IMR-90 (cell line): Measurements from ENCODE around the gene COL27A1. TPM values are rescaled to one million over a fixed set of nuclear protein-coding genes. Genes with fewer than 3 reads are reported as not detected.

Source experiments
- ATAC-seq: fragments of 200-7000 bp; cut with Tn5 transposase; 2 replicates; pipeline ENCODE4 v1.9.1; 2020; ENCODE audit warnings: low read depth, mild to moderate bottlenecking, moderate library complexity
- BruUV-seq: library from RNA; stranded (reverse); fragments of 400-500 nt; replicated peaks from 2 replicates; lab custom pipeline; 2021; lab: Mats Ljungman, UMichigan
- CTCF ChIA-PET: fragments of 300-600 bp; formaldehyde crosslinking; extraction: SDS; loops from one replicate; lab custom pipeline; 2021; ENCODE audit warnings: antibody characterized with exemption; lab: Yijun Ruan, JAX
- POLR2A ChIA-PET: fragments of 300-600 bp; sonication (Branson Sonifier 250); formaldehyde crosslinking; loops from one replicate; lab custom pipeline; 2022; ENCODE audit warnings: antibody characterized with exemption; ENCODE audit not compliant: unreplicated experiment; lab: Charles Lee
- DNase-seq: peaks from one replicate; pipeline ENCODE4 v3.0.0; 2013
- H2AFZ ChIP-seq: replicated peaks from 2 replicates; pipeline ENCODE3; 2013; ENCODE audit warnings: low read length, mild to moderate bottlenecking; ENCODE audit not compliant: poor library complexity
- H2AK5ac ChIP-seq: 2 replicates; pipeline ENCODE4 v1.6.1; 2013; ENCODE audit warnings: low read depth, low read length, inconsistent platforms
- H2AK9ac ChIP-seq: replicated peaks from 2 replicates; pipeline ENCODE3; 2013; ENCODE audit warnings: mild to moderate bottlenecking, low read depth, low read length, moderate library complexity; ENCODE audit not compliant: poor library complexity
- H2BK120ac ChIP-seq: 2 replicates; pipeline ENCODE4 v1.6.1; 2013; ENCODE audit warnings: low read depth, low read length, inconsistent platforms
- H2BK15ac ChIP-seq: 3 replicates; pipeline ENCODE4 v1.6.1; 2013; ENCODE audit warnings: low read depth, low read length, inconsistent platforms
- H2BK20ac ChIP-seq: 2 replicates; pipeline ENCODE4 v1.6.1; 2013; ENCODE audit warnings: low read depth, mild to moderate bottlenecking, inconsistent platforms, low read length, moderate library complexity
- H2BK5ac ChIP-seq: 2 replicates; pipeline ENCODE4 v1.6.1; 2013; ENCODE audit warnings: mild to moderate bottlenecking, low read depth, low read length, inconsistent platforms; ENCODE audit not compliant: poor library complexity, severe bottlenecking
- H3K14ac ChIP-seq: replicated peaks from 2 replicates; pipeline ENCODE4 v1.6.1; 2013; ENCODE audit warnings: low read depth, low read length, inconsistent platforms
- H3K18ac ChIP-seq: 2 replicates; pipeline ENCODE4 v1.6.1; 2013; ENCODE audit warnings: low read depth, low read length, control low read depth
- H3K23ac ChIP-seq: 2 replicates; pipeline ENCODE4 v1.6.1; 2013; ENCODE audit warnings: low read depth, low read length, inconsistent platforms
- H3K27ac ChIP-seq: 2 replicates; pipeline ENCODE4 v1.5.1; 2013; ENCODE audit warnings: mild to moderate bottlenecking, control low read depth, low read length; ENCODE audit not compliant: insufficient read depth
- H3K27me3 ChIP-seq: 2 replicates; pipeline ENCODE4 v1.6.1; 2013; ENCODE audit warnings: low read length; ENCODE audit not compliant: control insufficient read depth, insufficient read depth
- H3K36me3 ChIP-seq: 2 replicates; pipeline ENCODE4 v1.6.1; 2013; ENCODE audit warnings: low read length, mixed read lengths; ENCODE audit not compliant: control insufficient read depth, insufficient read depth
- H3K4ac ChIP-seq: 2 replicates; pipeline ENCODE4 v1.6.1; 2013; ENCODE audit warnings: low read depth, low read length, inconsistent platforms
- H3K4me1 ChIP-seq: 2 replicates; pipeline ENCODE4 v1.6.1; 2013; ENCODE audit warnings: low read length, mixed read lengths; ENCODE audit not compliant: control insufficient read depth, insufficient read depth
- H3K4me2 ChIP-seq: 2 replicates; pipeline ENCODE4 v1.6.1; 2013; ENCODE audit warnings: low read depth, mild to moderate bottlenecking, control low read depth, low read length, moderate library complexity
- H3K4me3 ChIP-seq: 2 replicates; pipeline ENCODE4 v1.5.1; 2013; ENCODE audit warnings: low read depth, mild to moderate bottlenecking, control low read depth, low read length, moderate library complexity; ENCODE audit not compliant: insufficient read depth
- H3K56ac ChIP-seq: 2 replicates; pipeline ENCODE4 v1.6.1; 2013; ENCODE audit warnings: low read length, inconsistent platforms; ENCODE audit not compliant: insufficient read depth; ENCODE audit errors: extremely low read depth
- H3K79me1 ChIP-seq, 2 experiments: 2 replicates each; pipeline ENCODE4 v1.6.1; 2013; ENCODE audit warnings: low read length in 2 of 2, inconsistent platforms in 1 of 2, low read depth in 1 of 2
- H3K9ac ChIP-seq: 2 replicates; pipeline ENCODE4 v1.6.1; 2013; ENCODE audit warnings: low read depth, low read length, control low read depth
- H3K9me1 ChIP-seq: 2 replicates; pipeline ENCODE4 v1.6.1; 2013; ENCODE audit warnings: low read length, inconsistent platforms; ENCODE audit not compliant: insufficient read depth
- H3K9me3 ChIP-seq: 2 replicates; pipeline ENCODE4 v1.6.1; 2013; ENCODE audit warnings: low read length; ENCODE audit not compliant: control insufficient read depth, insufficient read depth
- H4K20me1 ChIP-seq: 2 replicates; pipeline ENCODE4 v1.6.1; 2013; ENCODE audit warnings: low read length, inconsistent platforms; ENCODE audit not compliant: insufficient read depth
- H4K5ac ChIP-seq: 2 replicates; pipeline ENCODE4 v1.6.1; 2013; ENCODE audit warnings: mild to moderate bottlenecking, low read depth, low read length, control low read depth
- H4K8ac ChIP-seq, 2 experiments: 2 replicates each; pipeline ENCODE4 v1.6.1; 2013; ENCODE audit warnings: low read depth in 2 of 2, low read length in 2 of 2, control low read depth in 1 of 2, inconsistent platforms in 1 of 2
- H4K91ac ChIP-seq: 2 replicates; pipeline ENCODE4 v1.6.1; 2013; ENCODE audit warnings: low read depth, low read length, inconsistent platforms; ENCODE audit not compliant: insufficient read depth
- BHLHE40 ChIP-seq: fragments of 150-350 bp; IDR thresholded peaks from 2 replicates; pipeline ENCODE4 v1.6.1; 2016; ENCODE audit warnings: mild to moderate bottlenecking, low read depth, low read length
- CEBPB ChIP-seq: IDR thresholded peaks from 2 replicates; pipeline ENCODE4 v1.6.1; 2012; ENCODE audit warnings: low read depth, low read length, improper control_type of control experiment
- CHD1 ChIP-seq: IDR thresholded peaks from 2 replicates; pipeline ENCODE4 v1.6.1; 2012; ENCODE audit warnings: low read depth, low read length, improper control_type of control experiment
- ELK1 ChIP-seq: fragments of 150-350 bp; IDR thresholded peaks from 2 replicates; pipeline ENCODE4 v1.6.1; 2016; ENCODE audit warnings: low read depth, mild to moderate bottlenecking, low read length, moderate library complexity, borderline replicate concordance
- FOS ChIP-seq: fragments of 150-350 bp; IDR thresholded peaks from 2 replicates; pipeline ENCODE4 v1.6.1; 2016; ENCODE audit warnings: low read depth, low read length
- MAFK ChIP-seq: IDR thresholded peaks from 2 replicates; pipeline ENCODE4 v1.6.1; 2012; ENCODE audit warnings: low read depth, low read length, improper control_type of control experiment
- MAZ ChIP-seq: IDR thresholded peaks from 2 replicates; pipeline ENCODE4 v1.6.1; 2012; ENCODE audit warnings: low read depth, mild to moderate bottlenecking, low read length, improper control_type of control experiment, moderate library complexity, borderline replicate concordance
- MXI1 ChIP-seq: IDR thresholded peaks from 2 replicates; pipeline ENCODE4 v1.6.1; 2012; ENCODE audit warnings: low read depth, mild to moderate bottlenecking, low read length, moderate library complexity, borderline replicate concordance
- RAD21 ChIP-seq: IDR thresholded peaks from 2 replicates; pipeline ENCODE4 v1.6.1; 2012; ENCODE audit warnings: low read length, improper control_type of control experiment
- RCOR1 ChIP-seq: IDR thresholded peaks from 2 replicates; pipeline ENCODE4 v1.6.1; 2012; ENCODE audit warnings: mild to moderate bottlenecking, low read length, improper control_type of control experiment; ENCODE audit not compliant: insufficient replicate concordance
- RFX5 ChIP-seq: IDR thresholded peaks from 2 replicates; pipeline ENCODE4 v1.8.0; 2012; ENCODE audit warnings: low read depth, mild to moderate bottlenecking, low read length, moderate library complexity
- SMC3 ChIP-seq: fragments of 150-350 bp; IDR thresholded peaks from 2 replicates; pipeline ENCODE4 v1.6.1; 2016; ENCODE audit warnings: low read depth, mild to moderate bottlenecking, antibody characterized with exemption, low read length, moderate library complexity
- USF2 ChIP-seq: fragments of 150-350 bp; IDR thresholded peaks from 2 replicates; pipeline ENCODE4 v1.6.1; 2017; ENCODE audit warnings: mild to moderate bottlenecking, antibody characterized with exemption, low read length, low read depth
- WGBS, 2 experiments: methylation state at CpG; one replicate each; pipeline versions ENCODE4 v1.1.5 to v1.1.7; 2013; ENCODE audit warnings: missing lambda C conversion rate in 2 of 2; ENCODE audit not compliant: insufficient read length in 1 of 2; ENCODE audit errors: extremely low coverage in 2 of 2; 5-methylcytosine and 5-hydroxymethylcytosine counted together
- dilution Hi-C: fragments of 300-500 bp; cut with HindIII; formaldehyde crosslinking; loops from one replicate; pipeline ENCODE4 v1.14.3; 2018; ENCODE audit warnings: low sequenced_read_pairs; ENCODE audit not compliant: unreplicated experiment
- in situ Hi-C: fragments of 300-500 bp; cut with MboI; formaldehyde crosslinking; loops from 3 replicates; pipeline ENCODE4 v1.14.3; 2019; ENCODE audit warnings: low sequenced_read_pairs, inconsistent platforms, mixed read lengths
- intact Hi-C: fragments of 100-400 bp; cut with micrococcal nuclease; formaldehyde crosslinking; loops from 2 replicates; pipeline ENCODE4 v1.10.0; 2022
- polyA plus RNA-seq, 3 experiments: library from polyadenylated mRNA; depleted of rRNA; stranded (reverse); fragments of >200 nt; gene quantifications; 2 replicates each; pipeline ENCODE4 v1.2.3, GENCODE V29; 2012; ENCODE audit warnings: low replicate concordance in 1 of 3
- total RNA-seq: library from RNA; depleted of rRNA; stranded (reverse); fragments of >200 nt; gene quantifications from 2 replicates; pipeline ENCODE4 v1.2.3, GENCODE V29; 2012
- TF ChIP-seq, protein P1 (sequence below): conservative IDR thresholded peaks from 2 replicates; pipeline ENCODE4 v1.5.1; 2012; ENCODE audit warnings: mild to moderate bottlenecking, low read depth, low read length, improper control_type of control experiment

COL27A1 gene
- total and polyA plus RNA-seq, 2 of the 4 experiments (the other 2 are of a cell fraction), result 3.2 to 18.3 TPM

DNA sequence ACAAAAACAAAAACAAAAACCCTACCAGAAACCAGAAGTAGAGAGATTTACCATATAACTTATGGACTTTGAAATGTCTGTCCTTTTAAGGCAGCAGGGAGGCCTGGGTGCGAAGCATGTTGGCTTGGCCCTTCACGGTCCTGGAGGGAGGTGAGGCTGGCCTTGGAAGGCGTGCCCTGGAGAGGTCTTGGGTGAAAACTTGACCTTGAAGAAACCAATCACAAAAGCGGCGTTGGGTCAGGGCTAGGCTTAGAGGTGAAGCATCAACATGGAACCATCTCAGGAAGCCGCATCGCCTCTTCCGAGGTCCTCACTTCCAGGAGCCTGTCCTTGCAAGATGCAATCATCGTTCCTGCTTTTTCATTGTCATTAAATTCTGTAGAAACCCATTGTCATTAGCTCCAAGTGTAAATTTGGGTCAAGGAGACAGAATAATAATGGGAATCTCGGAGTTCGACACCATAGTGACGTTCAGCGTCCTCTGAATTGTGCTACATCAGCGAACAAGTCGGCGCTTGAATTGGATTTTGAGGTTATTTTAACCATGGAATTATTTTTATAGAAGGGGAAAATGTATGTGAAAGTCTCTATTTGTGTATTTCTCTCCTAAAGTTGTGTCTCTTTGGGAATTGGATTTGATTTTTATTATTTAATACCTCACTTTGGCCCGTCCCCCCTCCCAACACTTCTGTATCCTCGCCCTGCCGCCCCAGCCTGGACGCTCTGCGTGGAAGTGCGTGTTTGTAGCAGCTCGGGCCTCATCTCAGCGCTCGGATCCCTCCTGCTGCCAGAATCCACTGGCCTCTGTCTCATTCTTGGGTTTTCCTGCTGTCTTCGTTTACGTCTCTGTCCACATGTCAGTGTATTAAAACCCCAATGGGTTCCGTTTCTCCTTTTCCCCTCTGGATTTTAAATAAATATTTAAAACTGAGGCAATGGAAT, 156.5 kb downstream of the COL27A1 start:
- no peak overlapping the region for H2AK5ac ChIP-seq
- H3K4me2 ChIP-seq, result no peak overlapping the region
- ChIA-PET CTCF (no interaction called here), POLR2A (no interaction called here)
- H2BK120ac ChIP-seq, result no peak overlapping the region
- no peak overlapping the region for H2AFZ ChIP-seq
- H4K8ac ChIP-seq, result no peak overlapping the region
- no peaks in the 10 kb centered on the region for H4K20me1 ChIP-seq
- H3K79me1 ChIP-seq, result no peaks in the 10 kb centered on the region
- H2AK9ac ChIP-seq, result no peak overlapping the region
- no peak overlapping the region for H3K14ac ChIP-seq
- no peak overlapping the region for H3K4ac ChIP-seq
- dilution Hi-C loops, result no loop called here
- peaks cover 8% of the 10 kb centered on the region; the same call in 1 of the 2 replicates for H3K9me1 ChIP-seq
- H3K9me3 ChIP-seq, result no peaks in the 10 kb centered on the region
- H3K36me3 ChIP-seq, result peaks cover 15% of the 10 kb centered on the region
- H3K4me1 ChIP-seq, result peaks cover 2% of the 10 kb centered on the region; the same call in 1 of the 2 replicates
- no peak overlapping the region for H3K56ac ChIP-seq
- no peak overlapping the region for H2BK5ac ChIP-seq
- DNase-seq, result no peak
- H3K27me3 ChIP-seq, result no peaks in the 10 kb centered on the region
- H3K18ac ChIP-seq, result no peak overlapping the region
- no peak overlapping the region for H3K9ac ChIP-seq
- H4K5ac ChIP-seq, result no peak overlapping the region
- ATAC-seq, result no peak
- H2BK20ac ChIP-seq, result no peak overlapping the region
- H2BK15ac ChIP-seq, result no peak overlapping the region
- no peak overlapping the region for H3K23ac ChIP-seq
- H4K91ac ChIP-seq, result no peak overlapping the region
- 78% methylated on average over 9 of the region's 28 CpGs; no CpG with 5 or more reads in 1 of the 2 experiments for WGBS, 2 experiments
- BruUV-seq, result TSS peak; percentile 95
- intact Hi-C loops, result no loop called here
- H3K4me3 ChIP-seq, result no peak overlapping the region
- H3K27ac ChIP-seq, result no peak overlapping the region
- in situ Hi-C loops, result no loop called here
- TF ChIP-seq ELK1, result no peak
- TF ChIP-seq MXI1, result no peak
- TF ChIP-seq BHLHE40, result no peak
- TF ChIP-seq CHD1, result no peak
- TF ChIP-seq RCOR1, result no peak
- TF ChIP-seq, protein P1, sequence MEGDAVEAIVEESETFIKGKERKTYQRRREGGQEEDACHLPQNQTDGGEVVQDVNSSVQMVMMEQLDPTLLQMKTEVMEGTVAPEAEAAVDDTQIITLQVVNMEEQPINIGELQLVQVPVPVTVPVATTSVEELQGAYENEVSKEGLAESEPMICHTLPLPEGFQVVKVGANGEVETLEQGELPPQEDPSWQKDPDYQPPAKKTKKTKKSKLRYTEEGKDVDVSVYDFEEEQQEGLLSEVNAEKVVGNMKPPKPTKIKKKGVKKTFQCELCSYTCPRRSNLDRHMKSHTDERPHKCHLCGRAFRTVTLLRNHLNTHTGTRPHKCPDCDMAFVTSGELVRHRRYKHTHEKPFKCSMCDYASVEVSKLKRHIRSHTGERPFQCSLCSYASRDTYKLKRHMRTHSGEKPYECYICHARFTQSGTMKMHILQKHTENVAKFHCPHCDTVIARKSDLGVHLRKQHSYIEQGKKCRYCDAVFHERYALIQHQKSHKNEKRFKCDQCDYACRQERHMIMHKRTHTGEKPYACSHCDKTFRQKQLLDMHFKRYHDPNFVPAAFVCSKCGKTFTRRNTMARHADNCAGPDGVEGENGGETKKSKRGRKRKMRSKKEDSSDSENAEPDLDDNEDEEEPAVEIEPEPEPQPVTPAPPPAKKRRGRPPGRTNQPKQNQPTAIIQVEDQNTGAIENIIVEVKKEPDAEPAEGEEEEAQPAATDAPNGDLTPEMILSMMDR, result no peak
- no peak for TF ChIP-seq SMC3
- no peak for TF ChIP-seq RAD21
- TF ChIP-seq MAFK, result no peak
- TF ChIP-seq FOS, result no peak
- TF ChIP-seq CEBPB, result no peak
- TF ChIP-seq RFX5, result no peak
- TF ChIP-seq USF2, result no peak
- TF ChIP-seq MAZ, result no peak
